Measurements from ENCODE around the gene TANC1.

The TANC1 gene

GRCh38 chr2:159042115-159042850, 73.8 kb downstream of the TANC1 start:
- in situ Hi-C loops (cut with MboI; ENCODE audit: low pct_unique_long_range_greater_than_20kb, low sequenced_read_pairs, unreplicated experiment): no loop called here
- TF ChIP-seq CTCF (IDR thresholded peaks at IDR 0.05; ENCODE audit: extremely low read depth, insufficient read depth, missing control alignments): no peak
- DNase-seq (ENCODE audit: low spot score): no peak

GRCh38 chr2:159043710-159044109, 75.3 kb downstream of the TANC1 start:
- TF ChIP-seq CTCF (IDR thresholded peaks at IDR 0.05; ENCODE audit: extremely low read depth, insufficient read depth, missing control alignments): no peak
- in situ Hi-C loops (cut with MboI; ENCODE audit: low pct_unique_long_range_greater_than_20kb, low sequenced_read_pairs, unreplicated experiment): no loop called here
- no peak for DNase-seq (ENCODE audit: low spot score)

- no peak for TF ChIP-seq CTCF (IDR thresholded peaks at IDR 0.05; ENCODE audit: extremely low read depth, insufficient read depth, missing control alignments)
- DNase-seq (ENCODE audit: low spot score): no peak
- in situ Hi-C loops (cut with MboI; ENCODE audit: low pct_unique_long_range_greater_than_20kb, low sequenced_read_pairs, unreplicated experiment): no loop called here
Measured at GRCh38 chr2:159044804-159045286, 76.4 kb downstream of the TANC1 start.

GRCh38 chr2:159045545-159046454, 77.4 kb downstream of the TANC1 start:
- in situ Hi-C loops (cut with MboI; ENCODE audit: low pct_unique_long_range_greater_than_20kb, low sequenced_read_pairs, unreplicated experiment): no loop called here
- no peak for TF ChIP-seq CTCF (IDR thresholded peaks at IDR 0.05; ENCODE audit: extremely low read depth, insufficient read depth, missing control alignments)

GRCh38 chr2:159046966-159047365, 78.5 kb downstream of the TANC1 start:
- TF ChIP-seq CTCF (IDR thresholded peaks at IDR 0.05; ENCODE audit: extremely low read depth, insufficient read depth, missing control alignments): no peak
- in situ Hi-C loops (cut with MboI; ENCODE audit: low pct_unique_long_range_greater_than_20kb, low sequenced_read_pairs, unreplicated experiment): no loop called here
- DNase-seq (ENCODE audit: low spot score): no peak

More at GRCh38 chr2:159045545-159046454, 77.4 kb downstream of the TANC1 start:
- no peak for DNase-seq (ENCODE audit: low spot score)

GRCh38 chr2:159050426-159050825, 82.0 kb downstream of the TANC1 start:
- TF ChIP-seq CTCF (IDR thresholded peaks at IDR 0.05; ENCODE audit: extremely low read depth, insufficient read depth, missing control alignments): no peak
- no peak for DNase-seq (ENCODE audit: low spot score)
- in situ Hi-C loops (cut with MboI; ENCODE audit: low pct_unique_long_range_greater_than_20kb, low sequenced_read_pairs, unreplicated experiment): no loop called here
